IPS-NIHi11 (cell line): ENCODE measurements around the gene THRAP3.

Experiments
- DNase-seq: peaks from one replicate; pipeline ENCODE4 v3.0.0; 2012; ENCODE audit warnings: mixed read lengths, low spot score

THRAP3 gene

GRCh38 chr1:36301220-36301619 lies 77.0 kb downstream of the THRAP3 start:
- DNase-seq = no peak

- DNase-seq = no peak
These were observed 79.0 kb downstream of the THRAP3 start for GRCh38 chr1:36303244-36303643.

- no peak for DNase-seq
These were observed 79.6 kb downstream of the THRAP3 start for GRCh38 chr1:36303650-36304360.

- no peak for DNase-seq
These were observed 80.3 kb downstream of the THRAP3 start for GRCh38 chr1:36304521-36304920.

GRCh38 chr1:36304970-36305914 lies 81.0 kb downstream of the THRAP3 start:
- DNase-seq = no peak

- no peak for DNase-seq
These were observed 81.6 kb downstream of the THRAP3 start for GRCh38 chr1:36305915-36306209.

GRCh38 chr1:36306210-36306901 lies 82.1 kb downstream of the THRAP3 start, which contains the start of gene SH3D21:
Gene SH3D21 (plus strand): TSS chr1:36306368. CDS start chr1:36306421, 53 bp downstream.
- peak; percentile 86 for DNase-seq

- peak; percentile 99 for DNase-seq
These were observed 82.7 kb downstream of the THRAP3 start for GRCh38 chr1:36306902-36307456.

GRCh38 chr1:36307601-36308330 lies 83.5 kb downstream of the THRAP3 start:
- no peak for DNase-seq

- no peak for DNase-seq
These were observed 85.2 kb downstream of the THRAP3 start for GRCh38 chr1:36309397-36309796.

- no peak for DNase-seq
These were observed 96.1 kb downstream of the THRAP3 start for GRCh38 chr1:36320291-36320761.

GRCh38 chr1:36320767-36321118 lies 96.5 kb downstream of the THRAP3 start:
- DNase-seq = peak; percentile 49

GRCh38 chr1:36321119-36321951 lies 97.1 kb downstream of the THRAP3 start:
- DNase-seq = peak; percentile 82

GRCh38 chr1:36322041-36322785 lies 98.0 kb downstream of the THRAP3 start:
- no peak for DNase-seq

GRCh38 chr1:36322786-36323635 lies 98.8 kb downstream of the THRAP3 start:
- DNase-seq = peak; percentile 49

GRCh38 chr1:36323636-36324352 lies 99.6 kb downstream of the THRAP3 start, which contains the start of gene EVA1B:
Gene EVA1B (minus strand): TSS chr1:36323645. CDS start chr1:36323037, 608 bp downstream.
- peak; percentile 88 for DNase-seq

GRCh38 chr1:36324353-36324703 lies 100.1 kb downstream of the THRAP3 start:
- DNase-seq = no peak

- no peak for DNase-seq
These were observed 102.3 kb downstream of the THRAP3 start for GRCh38 chr1:36326499-36326898.
